ENCODE results near the gene SPZ1.

SPZ1 gene

GRCh38 chr5:80288177-80288576 lies 31.6 kb upstream of the SPZ1 start:
- TF ChIP-seq, protein P1, sequence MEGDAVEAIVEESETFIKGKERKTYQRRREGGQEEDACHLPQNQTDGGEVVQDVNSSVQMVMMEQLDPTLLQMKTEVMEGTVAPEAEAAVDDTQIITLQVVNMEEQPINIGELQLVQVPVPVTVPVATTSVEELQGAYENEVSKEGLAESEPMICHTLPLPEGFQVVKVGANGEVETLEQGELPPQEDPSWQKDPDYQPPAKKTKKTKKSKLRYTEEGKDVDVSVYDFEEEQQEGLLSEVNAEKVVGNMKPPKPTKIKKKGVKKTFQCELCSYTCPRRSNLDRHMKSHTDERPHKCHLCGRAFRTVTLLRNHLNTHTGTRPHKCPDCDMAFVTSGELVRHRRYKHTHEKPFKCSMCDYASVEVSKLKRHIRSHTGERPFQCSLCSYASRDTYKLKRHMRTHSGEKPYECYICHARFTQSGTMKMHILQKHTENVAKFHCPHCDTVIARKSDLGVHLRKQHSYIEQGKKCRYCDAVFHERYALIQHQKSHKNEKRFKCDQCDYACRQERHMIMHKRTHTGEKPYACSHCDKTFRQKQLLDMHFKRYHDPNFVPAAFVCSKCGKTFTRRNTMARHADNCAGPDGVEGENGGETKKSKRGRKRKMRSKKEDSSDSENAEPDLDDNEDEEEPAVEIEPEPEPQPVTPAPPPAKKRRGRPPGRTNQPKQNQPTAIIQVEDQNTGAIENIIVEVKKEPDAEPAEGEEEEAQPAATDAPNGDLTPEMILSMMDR (IDR thresholded peaks at IDR 0.05) = no peak

GRCh38 chr5:80289320-80289719 lies 30.5 kb upstream of the SPZ1 start:
- TF ChIP-seq, protein P1 (IDR thresholded peaks at IDR 0.05) = no peak

GRCh38 chr5:80291761-80292160 lies 28.0 kb upstream of the SPZ1 start:
- TF ChIP-seq, protein P1 (IDR thresholded peaks at IDR 0.05) = no peak

GRCh38 chr5:80296121-80296520 lies 23.7 kb upstream of the SPZ1 start:
- TF ChIP-seq, protein P1 (IDR thresholded peaks at IDR 0.05) = no peak

DNA sequence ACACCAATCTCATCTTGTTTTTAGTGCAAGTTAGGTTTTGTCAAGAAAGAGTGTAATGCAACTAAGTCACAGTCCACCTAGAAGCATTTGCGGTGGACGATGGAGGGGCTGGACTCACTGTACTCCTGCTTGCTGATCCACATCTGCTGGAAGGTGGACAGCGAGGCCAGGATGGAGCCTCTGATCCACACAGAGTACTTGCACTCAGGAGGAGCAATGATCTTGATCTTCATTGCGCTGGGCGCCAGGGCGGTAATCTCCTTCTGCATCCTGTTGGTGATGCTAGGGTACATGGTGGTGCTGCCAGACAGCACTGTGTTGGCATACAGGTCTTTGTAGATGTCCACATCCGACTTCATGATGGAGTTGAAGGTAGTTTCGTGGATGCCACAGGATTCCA lies 20.2 kb upstream of the SPZ1 start:
- TF ChIP-seq, protein P1 (IDR thresholded peaks at IDR 0.05) = no peak

- TF ChIP-seq, protein P1 (IDR thresholded peaks at IDR 0.05) = no peak
Measured at GRCh38 chr5:80300125-80300524, 19.7 kb upstream of the SPZ1 start.

- TF ChIP-seq, protein P1 (IDR thresholded peaks at IDR 0.05) = no peak
Measured at GRCh38 chr5:80302636-80303035, 17.2 kb upstream of the SPZ1 start.

- TF ChIP-seq, protein P1 (IDR thresholded peaks at IDR 0.05) = no peak
Measured at GRCh38 chr5:80308526-80308925, 11.3 kb upstream of the SPZ1 start.

Data from LNCAP (cell line).